Brain pericyte (primary cell): ENCODE data around the gene EYS.
"Not testable (repeated sequence)": the region's sequence is repeated elsewhere in the genome, so short reads cannot be mapped to it uniquely, and the experiment has no call there.

Experiments
- DNase-seq: peaks from one replicate; pipeline ENCODE4 v3.0.0-alpha.2; 2012; ENCODE audit warnings: low read depth, low spot score

Gene EYS

GRCh38 chr6:65091561-65091960 is 615.5 kb downstream of the EYS start:
- no peak for DNase-seq

- no peak for DNase-seq
These were observed 618.5 kb downstream of the EYS start for GRCh38 chr6:65088575-65088974.

DNA sequence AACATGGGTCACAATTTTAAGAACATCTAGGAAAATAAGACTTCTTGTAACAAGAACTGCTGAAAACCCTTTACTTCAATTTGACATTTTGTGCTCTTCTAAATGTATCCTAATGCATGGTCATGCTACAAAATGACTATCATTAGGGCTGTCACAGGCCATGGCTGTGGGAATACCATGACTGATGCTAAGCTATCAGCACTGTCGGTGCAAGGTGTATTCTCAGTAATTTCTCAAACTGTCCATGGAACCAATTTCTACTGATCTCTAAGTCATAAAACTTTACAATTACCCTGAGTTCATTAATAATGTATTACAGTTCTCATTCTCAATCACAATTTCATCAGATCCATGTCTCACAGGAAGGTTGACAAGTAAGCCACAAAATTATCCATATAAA is 625.3 kb downstream of the EYS start:
- no peak for DNase-seq

DNA sequence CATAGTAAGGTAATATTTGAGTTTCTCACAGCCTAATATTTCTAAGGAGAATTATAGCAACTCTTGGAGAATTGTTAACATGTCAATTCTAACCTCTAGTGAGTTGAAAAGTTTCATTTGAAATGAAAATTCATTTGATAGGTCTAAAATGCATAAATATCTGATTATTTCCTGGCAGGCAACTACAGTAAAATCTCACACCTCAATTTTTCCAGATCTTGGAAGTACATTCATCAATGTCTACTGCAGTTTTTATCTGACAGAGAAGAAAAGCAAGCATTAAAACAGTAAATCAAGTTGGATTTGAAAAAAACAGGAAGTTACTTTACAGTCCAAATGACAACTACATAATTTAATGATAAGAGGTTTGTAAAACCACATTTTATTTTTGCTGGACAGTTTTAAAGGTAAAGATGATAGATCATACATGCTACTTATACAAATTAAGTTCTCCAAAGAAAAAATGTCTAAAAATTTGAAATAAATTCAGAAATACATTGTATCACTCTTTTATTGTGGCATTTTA is 631.3 kb downstream of the EYS start:
- no peak for DNase-seq

DNA sequence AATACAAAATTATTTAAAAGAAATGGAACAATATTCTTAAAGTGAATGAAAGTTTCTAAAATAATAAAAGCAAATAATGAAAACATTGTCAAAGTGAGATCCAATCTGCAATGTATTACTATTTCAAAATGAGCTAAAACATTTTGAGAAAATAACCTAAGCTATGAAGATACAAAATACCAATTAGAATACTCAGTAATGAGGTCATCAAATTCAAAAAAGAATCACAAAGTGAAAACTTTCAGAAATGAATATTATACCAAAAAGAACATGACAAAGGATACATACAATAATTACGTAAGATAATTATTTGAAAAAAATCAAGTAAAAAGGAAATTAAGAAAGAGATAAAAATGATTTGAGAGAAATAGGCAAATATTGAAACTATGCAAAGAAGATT is 634.5 kb downstream of the EYS start:
- DNase-seq: no peak

DNA sequence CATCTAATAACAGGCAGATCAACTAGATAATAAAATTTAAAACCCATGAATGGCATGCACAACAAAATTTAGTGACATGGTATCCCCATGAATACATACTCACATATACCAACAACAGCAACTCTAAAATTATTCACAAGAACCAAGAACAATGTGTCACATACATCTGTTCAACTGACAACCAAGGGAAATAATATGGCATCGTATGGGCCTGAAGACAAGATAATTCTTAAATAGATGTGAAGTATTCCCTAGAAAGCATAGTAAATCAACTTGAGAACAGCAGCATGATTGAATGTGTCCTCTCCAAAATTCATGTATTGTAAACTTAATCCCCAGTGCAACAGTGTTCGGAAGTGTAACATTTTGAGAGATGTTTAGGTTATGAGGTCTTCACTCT is 635.5 kb downstream of the EYS start:
- DNase-seq: no peak

DNA sequence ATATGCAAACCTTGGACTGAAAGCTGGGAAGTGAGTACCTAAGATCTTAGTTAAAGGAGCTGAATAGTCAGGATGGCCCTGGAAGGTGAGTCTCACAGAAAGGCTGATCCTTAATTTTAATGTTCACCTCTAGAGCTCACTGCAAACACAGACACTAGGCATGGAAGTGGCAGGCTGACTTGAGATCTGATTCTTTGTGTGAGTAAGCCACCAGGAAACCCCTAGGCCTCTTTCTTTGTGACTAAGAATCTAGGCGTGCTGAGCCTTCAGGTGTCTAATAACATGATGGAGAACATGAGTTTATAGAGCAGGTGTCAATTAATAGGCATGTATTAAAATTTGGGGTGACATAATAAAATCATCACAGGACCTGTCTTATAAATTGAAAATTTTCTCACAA is 642.2 kb downstream of the EYS start:
- no peak for DNase-seq

- no peak for DNase-seq
These were observed 647.5 kb downstream of the EYS start for GRCh38 chr6:65059568-65059967.

- no peak for DNase-seq
These were observed 651.5 kb downstream of the EYS start for GRCh38 chr6:65055545-65055944.

- DNase-seq: no peak
These were observed 654.4 kb downstream of the EYS start for GRCh38 chr6:65052626-65053025.

DNA sequence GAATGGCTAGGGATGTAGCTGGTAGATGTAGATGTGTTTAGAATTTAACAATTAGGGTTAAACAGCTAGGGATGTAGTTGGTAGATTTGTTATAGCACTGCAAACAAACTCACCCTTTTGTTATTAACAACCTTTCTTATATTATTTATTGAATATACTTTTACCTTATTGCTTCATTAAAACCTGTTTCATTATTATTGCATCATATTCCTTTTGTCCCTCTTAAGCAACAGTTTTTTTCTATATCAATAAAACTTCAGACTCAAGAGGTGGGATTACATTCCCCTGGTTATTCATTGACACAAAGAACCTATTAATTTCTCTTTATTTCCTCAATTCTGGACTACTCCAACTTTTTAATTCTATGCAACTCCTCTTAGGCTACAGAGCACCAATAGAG is 661.2 kb downstream of the EYS start:
- no peak for DNase-seq

GRCh38 chr6:65014006-65014405 is 693.0 kb downstream of the EYS start:
- no peak for DNase-seq

DNA sequence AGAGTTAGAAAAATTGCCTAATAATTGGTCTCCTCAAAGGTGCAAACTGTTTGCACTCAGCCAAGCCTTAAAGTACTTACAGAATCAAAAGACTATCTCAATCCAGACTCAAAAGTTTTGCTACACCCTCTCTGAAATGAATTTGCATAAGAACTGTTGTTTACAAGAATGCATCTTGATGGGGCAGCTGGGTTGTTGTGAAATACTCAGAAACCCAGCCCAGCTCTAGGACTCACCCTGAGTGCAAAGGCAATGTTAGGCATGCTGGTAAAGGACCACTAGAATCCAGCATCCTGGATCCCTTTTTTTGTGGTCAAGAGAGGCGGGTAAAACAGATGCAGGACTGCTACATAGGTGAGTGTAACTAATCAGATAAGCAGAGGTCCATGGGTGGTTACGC is 700.2 kb downstream of the EYS start:
- no peak for DNase-seq

DNA sequence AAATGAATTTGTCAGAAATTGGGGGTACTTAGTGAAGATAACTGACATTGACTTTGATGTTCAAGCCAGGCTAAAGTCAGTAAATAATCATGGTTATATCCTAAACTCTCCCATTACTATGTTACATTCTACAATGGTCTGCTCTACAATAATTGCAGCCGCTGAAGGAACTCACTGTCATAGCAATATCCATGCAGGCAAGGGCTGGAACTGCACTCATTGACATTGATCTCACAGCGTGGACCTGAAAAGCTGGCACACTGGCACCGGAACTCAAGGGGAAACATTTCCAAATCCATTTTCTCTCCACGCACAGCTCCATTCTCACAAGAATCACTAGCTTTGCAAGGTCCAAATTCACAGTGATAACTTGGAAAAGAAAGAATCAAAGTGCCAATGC is 702.7 kb downstream of the EYS start:
- DNase-seq: no peak

- not testable (repeated sequence) for DNase-seq
These were observed 704.1 kb downstream of the EYS start for GRCh38 chr6:65002882-65003281.

GRCh38 chr6:65000815-65001214 is 706.2 kb downstream of the EYS start:
- no peak for DNase-seq

DNA sequence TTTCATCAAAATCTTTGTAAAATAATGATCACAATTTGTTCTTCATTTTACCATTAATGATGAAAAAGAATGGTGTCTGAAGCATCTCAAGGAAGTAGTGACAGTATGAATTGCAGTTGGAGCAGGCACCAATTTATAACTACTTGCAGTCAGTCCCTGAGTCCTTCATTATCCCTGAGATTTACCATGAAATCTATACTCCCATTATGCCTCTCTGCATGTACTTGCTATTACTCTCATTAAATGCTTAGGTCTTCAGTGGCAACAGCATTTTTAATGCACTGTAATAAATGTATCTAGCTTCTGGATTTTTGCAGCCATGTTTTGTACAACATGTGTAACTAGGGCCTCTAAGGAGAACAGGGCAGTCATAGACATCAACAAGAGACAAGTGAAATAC is 708.8 kb downstream of the EYS start:
- DNase-seq: no peak

DNA sequence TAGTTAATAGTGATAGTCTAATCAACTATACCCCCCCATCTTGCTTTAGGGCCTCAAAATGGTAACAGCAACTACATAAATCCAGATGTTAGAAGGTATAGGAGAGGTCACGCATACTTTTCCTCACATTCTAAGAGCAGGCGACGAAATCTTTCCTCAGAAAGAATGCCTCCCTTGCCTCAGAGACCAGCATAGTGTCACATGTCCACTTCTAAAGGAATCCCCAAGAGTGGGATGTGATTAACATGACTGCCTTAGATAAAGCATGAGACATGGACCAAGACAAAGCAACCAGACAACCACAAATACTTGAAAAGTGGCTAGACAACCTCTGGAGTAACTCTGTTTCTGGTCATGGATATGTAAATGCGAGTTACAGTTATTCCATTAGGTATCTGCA is 710.7 kb downstream of the EYS start:
- DNase-seq: no peak

DNA sequence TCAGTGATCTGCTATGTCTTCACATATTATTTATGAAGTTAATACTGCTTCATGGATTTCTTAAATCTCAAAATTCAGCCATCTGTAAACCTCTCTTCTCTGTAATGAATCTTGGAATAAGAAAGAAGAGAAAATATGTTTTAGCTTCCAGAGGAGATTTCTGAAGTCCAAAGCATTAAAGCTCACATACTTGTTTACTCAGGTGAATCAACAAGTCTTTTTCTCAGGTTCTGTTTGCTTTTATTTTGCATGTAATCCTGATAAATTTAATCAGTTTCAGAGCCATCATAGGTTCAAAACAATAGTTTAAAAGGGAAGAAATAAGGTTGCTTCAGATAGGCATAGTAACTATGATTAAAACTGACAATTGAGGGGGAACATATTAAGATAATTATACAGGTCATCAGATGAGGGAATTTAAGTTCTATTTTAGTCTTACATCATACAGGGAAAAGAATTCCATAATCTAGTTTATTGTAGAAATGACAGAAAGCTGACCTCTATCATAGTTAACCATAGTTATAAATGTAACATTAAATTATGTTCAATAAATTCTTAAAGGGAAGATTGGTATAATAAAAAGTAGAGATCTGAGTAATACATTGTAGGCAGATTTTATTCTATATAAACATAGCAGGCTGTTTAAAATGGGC is 716.2 kb downstream of the EYS start:
- DNase-seq: no peak

DNA sequence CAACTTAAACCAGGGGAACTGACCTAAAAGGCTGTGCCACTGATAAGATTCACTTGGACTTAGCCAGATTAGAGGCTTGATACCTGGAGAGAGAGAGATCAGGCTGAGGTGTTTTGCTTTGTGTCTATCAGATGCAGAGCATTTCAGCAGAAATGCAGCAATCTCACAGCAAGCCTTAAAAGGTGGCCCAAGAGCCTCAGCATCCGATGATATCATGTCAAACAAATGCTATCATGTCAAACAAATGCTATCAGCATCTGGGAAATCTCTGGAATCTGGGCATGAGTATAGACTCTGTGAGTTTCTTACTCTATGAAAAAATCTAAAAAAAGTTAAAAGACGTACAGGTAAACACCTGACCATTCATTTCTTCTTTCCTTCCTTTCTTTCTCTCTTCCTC is 718.9 kb downstream of the EYS start:
- DNase-seq: no peak

DNA sequence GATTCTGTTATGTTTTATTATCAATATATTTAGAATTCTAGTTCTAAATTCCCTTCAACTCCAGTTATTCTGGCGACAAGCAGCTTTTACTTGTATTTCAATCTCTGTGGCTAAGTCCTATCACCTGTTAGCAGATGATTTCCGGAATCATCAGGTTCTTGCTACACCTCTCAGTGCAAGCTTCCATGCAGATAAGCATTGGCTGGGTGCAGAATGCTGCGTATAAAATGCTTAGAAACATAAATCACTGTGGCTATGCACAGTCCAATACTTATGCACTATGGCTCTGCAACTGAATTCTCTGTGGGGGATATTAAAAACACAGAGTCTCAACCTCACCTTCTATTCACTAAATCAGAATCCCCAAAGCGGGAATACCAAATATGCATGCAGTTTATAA is 720.0 kb downstream of the EYS start:
- no peak for DNase-seq

DNA sequence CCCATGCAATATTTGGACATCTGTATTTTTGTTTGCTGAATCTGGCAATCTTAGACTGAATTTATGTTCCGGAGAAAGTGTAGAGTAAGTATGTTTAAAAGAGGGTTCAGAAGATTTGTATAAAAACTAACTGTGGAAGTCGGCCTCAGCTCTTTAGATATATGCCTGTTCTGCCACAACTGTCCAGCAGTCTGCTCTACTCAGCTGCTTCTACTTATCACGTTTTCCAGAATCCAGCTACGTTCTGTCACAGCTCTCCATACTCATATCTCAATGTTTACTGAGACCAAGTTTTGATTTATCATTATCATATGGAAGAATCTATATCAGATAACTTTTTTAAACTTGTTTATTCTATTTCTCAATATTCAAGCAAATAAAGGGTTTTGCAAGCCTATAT is 721.3 kb downstream of the EYS start:
- DNase-seq: no peak

- DNase-seq: no peak
These were observed 722.1 kb downstream of the EYS start for GRCh38 chr6:64984948-64985347.

DNA sequence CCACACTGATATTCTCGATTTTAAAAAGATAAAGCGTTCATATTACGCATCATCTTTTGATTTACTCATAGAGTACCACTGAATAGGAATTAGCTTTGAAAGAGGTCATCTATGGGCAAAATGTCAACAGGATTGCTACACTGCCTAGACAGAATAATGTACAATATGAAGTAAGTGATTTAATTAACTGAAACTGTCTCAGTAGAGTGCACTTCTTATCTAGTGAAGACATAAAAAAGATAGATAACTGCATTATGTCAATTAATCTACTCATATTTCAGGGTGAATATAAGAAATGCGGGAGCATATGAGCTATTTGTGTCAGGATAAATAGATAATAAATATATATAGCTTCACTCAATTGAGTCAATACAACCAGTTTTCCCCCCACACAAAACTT is 723.9 kb downstream of the EYS start:
- no peak for DNase-seq
